C4-2B (cell line): ENCODE data around the gene HOXC5.

ENCODE experiments used
- CTCF ChIP-seq: fragments of 450-650 bp; conservative IDR thresholded peaks from 2 replicates; pipeline ENCODE4 v1.5.1; 2017; ENCODE audit warnings: mild to moderate bottlenecking
- ZFX ChIP-seq: fragments of 450-650 bp; IDR thresholded peaks from 2 replicates; pipeline ENCODE4 v1.6.1; 2017

GRCh38 chr12:54068418-54069070 lies 35.7 kb downstream of the HOXC5 start:
- TF ChIP-seq CTCF (no peak), ZFX (no peak)
